Globus pallidus (tissue), 1 donor: ENCODE results near the gene RNU1-1.
A peak's percentile ranks its signal among the peaks of the same experiment; 100 is the strongest.
"Not testable (repeated sequence)": the region's sequence is repeated elsewhere in the genome, so short reads cannot be mapped to it uniquely, and the experiment has no call there.

Source experiments
- DNase-seq: peaks from one replicate; pipeline ENCODE4 v3.0.0-alpha.2; 2015; ENCODE audit warnings: low spot score

RNU1-1 gene

DNA sequence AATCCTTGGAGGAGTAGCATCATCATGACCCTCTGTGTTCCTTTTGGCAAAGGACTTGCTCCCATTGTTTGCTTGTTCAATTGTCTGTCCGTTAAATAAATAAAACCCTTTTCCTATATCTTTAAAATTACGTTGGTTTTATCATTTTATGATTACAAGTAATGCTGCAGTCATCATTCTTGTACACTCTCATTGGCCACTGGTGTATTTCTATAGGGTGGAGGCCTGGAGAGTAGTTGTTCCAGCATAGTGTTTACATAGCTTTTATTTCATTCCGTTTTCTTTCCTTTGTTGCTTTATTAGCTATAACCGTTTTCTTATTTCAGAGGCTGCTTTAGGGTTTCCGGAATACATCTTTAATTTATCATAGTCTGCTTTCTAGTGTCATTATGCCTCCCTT is 7.6 kb upstream of the RNU1-1 start:
- DNase-seq = not testable (repeated sequence)

DNA sequence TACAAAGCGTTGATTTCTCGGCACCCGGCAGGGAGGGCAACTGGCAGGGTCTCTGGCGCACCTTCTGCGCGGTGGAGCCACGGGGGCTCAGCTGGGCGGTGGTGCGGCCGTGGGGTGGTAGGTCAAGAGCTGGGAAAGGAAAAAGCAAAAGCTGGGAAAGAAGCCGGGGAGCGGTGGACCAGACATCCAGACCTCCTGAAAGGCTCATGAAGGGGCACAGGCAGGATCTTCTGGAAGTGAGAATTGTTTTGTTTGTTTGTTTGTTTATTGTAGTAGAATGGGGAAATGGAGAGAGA is 7.2 kb upstream of the RNU1-1 start:
- no peak for DNase-seq

DNA sequence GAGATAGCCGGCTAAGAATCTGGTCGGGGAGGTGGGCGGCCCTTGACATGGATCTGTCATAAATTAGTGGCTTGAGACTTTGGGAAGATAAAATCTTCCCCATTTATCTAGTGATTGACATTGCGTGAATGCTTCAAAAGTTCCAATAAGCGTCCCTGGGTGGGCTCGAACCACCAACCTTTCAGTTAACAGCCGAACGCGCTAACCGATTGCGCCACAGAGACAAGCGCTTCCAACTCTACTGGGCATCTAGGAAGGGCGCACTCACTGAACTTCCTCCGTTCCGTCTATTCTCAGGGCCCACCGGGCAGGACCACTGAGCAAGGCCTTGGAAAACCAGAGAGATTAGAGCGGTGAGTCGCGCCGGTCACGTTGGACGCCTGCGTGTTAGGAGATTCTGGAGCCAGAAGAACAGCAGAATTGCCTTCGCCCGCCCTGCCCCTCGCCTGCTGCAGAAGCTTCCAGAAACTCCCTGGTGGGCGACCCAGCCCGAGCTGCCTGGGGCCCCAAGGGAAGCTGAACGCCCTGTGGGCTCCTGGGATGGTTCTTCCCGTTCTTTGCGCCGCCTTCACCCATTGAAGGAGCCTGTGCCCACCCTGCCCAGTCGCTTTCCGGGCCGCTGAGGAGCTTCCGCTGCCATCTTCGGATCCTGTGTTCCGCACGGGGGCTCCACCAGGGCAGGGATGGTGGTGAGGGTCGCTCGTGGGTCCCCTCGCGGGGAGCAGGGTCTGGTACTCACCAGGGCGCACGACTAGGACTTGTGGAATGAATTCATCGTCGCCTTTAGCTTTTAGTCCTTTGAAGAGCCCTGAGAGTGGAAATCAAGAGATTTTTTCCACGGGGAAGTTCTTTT is 6.6 kb upstream of the RNU1-1 start:
- not testable (repeated sequence) for DNase-seq

DNA sequence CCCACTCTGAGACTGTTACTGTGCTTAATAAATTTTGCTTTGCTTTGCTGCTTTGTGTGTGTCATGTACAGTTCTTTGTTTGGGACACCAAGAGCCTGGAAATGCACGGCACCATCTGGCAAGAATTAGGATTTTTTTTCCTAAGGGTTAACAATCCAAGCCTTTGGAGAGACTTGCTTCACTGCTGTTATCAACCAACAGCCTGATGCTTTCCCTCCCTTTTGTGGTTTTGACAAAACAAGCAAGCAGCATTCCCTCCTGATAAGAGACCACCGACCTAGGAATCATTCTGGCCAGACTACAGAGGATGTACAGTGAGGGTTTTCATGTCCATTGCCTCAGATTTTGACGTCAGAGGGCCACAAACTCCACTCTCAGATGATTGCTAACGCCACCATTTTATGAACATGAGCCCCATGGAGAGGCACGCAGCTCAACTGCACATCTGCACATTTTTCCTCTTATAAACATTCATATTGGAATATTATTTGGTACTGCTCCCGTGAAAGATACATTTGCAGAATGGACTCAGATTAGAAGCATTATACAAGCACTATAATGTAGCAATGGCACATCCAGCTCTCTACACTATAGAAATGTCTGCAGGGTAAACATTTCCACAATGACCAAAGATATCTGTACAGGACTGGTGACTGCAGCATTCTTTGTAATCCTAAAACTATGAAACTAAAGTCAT is 5.3 kb upstream of the RNU1-1 start:
- not testable (repeated sequence) for DNase-seq

DNA sequence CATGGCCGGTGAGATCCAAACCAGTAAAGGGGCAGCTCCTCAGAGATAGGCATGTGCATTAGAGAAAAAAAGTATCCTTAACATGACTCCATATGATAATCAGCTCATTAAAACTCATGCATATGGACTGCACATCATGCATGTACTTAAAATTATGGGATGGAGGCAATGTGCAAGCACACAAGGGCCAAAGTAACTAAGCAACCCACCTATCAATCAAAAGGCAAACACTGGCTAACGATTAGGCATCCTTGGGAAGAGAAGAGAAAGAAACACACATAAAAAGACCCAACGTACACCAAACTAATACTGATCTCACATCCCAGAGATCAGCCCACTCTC is 4.8 kb upstream of the RNU1-1 start:
- not testable (repeated sequence) for DNase-seq

DNA sequence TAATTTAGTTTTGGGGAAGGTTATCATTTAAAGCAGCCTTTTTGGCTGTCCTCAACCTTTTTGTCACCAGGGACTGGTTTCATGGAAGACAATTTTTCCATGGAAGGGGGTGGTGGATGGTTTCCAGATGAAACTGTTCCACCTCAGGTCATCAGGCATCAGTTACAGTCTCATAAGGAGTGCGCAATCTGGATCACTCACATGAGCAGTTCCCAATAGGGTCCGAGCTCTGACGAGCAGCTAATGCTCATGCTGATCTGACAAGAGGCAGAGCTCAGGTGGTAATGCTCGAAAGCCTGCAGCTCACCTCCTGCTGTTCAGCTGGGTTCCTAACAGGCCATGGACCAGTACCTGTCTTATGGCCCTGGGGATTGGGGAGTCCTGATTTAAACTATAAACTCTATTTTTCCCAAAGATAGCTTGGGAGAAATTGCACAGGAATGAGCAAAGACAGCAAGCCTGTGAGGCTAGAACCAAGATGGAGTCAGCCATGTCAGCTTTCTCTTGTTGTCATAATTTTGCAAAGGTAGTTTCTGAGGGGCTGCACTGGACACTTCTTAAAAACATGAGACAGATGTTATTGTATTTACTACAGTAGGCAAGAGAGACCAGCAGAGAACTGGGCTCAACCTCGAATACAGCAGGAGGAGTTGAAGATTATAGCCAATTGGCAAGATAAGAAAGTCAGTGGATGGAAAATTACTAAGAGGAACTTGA is 2.8 kb upstream of the RNU1-1 start:
- DNase-seq = not testable (repeated sequence)

DNA sequence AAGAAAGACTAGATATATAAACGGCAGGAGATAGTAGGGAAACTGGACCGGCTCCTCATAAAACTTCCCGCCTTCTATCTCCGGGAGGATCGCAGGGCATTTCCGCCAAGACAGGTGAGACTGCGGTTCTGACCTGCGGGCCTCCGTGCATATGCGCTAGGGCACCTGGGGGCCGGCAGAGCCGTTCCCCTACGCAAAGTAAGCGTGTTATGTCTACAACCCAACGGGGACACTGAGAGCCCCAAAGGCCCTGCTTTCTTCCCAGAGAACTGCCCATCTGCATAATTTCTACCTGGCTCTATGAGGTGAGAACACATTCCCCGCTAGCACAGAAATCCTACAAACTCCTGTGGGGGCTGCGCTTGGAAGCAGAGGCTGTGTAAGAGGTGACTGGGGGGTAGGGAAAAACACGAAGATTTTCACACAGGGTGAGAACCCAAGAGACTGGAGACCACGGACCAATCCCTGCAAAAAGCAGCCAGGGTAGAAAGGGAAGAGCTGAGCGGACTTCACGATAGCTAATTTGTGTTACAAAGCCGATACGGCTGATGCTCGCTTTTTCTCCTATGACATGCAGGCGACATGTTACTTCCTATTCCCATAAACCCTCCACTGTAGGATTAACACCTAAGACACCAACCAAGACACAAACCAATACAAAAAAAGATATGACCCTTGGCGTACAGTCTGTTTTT is 526 bp downstream of the RNU1-1 start:
- peak; percentile 71 for DNase-seq

DNA sequence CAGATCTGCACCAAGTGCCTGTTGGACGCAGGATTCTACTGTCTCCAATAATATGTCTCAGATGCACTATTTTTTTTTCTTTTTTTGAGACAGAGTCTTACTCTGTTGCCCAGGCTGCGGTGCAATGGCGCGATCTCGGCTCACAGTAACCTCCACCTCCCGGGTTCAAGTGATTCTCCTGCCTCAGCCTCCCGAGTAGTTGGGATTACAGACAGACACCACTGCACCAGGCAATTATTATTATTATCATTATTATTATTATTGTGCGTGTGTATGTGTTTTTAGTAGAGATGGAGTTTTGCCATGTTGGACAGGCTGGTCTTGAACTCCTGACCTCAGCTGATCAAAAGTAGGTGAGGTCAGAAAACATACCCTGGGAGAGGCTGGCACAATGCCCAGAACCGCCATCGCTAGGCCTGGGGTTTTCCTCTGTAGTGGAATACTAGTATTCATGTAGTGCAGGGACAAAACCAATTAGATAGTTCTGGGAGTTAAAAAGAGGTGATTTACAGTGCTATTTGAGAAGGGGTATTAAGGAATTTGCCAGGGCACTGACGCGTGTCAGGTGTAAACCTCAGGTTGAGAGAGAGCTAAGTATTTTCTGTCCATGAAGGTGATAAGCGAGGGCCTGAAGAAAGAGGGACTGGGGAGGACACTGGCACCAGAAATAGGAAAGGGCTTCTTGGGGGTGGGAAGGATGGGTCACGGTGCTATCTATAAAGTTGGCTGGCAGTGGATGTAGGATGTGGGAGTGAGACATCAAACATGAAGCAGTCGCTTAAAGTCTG is 1.3 kb downstream of the RNU1-1 start:
- DNase-seq = not testable (repeated sequence)

DNA sequence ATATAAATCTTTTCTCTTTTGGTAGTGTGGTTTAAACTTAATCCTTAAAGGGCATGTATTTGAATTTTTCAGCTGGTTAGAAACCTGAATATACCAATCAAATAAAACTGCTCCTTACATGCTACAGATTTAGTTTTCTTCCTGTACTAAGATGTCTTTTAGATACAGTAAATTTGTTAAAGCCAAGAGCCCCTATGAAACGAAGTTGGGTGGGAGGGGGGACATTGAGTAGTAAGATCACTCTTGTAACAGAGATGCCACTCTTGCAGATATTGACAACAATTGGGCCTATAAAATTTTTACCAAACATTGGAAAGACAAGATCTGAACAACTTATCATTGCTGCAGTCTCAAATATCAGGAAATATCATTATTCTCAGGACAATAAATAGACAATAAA is 2.2 kb downstream of the RNU1-1 start:
- DNase-seq = not testable (repeated sequence)

DNA sequence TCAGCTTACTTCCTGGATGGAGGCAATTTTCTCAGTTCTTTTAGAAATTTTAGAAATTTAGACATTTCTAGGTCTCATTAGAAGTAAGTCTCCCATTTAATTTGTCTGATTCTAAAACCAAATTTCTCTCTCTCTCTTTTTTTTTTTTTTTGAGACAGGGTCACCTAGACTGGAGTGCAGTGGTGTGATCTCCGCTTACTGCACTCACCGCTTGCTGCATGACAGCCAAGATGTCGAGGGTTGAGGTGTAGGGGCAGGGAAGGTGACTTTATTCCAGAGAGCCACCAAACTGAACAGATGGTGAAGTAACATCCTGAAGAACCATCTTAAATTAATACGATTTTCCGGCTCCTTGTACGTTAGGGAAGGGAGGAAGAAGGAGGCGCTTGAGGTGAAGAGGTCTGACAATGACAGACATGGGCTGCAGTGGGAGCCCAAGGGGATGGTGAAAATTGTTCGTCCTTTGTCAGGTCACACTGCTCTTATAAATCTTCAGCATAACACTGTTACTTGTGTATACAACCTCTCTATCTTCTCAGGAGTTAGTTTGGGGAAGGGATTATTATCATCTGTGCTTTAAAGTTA is 5.1 kb downstream of the RNU1-1 start:
- not testable (repeated sequence) for DNase-seq

DNA sequence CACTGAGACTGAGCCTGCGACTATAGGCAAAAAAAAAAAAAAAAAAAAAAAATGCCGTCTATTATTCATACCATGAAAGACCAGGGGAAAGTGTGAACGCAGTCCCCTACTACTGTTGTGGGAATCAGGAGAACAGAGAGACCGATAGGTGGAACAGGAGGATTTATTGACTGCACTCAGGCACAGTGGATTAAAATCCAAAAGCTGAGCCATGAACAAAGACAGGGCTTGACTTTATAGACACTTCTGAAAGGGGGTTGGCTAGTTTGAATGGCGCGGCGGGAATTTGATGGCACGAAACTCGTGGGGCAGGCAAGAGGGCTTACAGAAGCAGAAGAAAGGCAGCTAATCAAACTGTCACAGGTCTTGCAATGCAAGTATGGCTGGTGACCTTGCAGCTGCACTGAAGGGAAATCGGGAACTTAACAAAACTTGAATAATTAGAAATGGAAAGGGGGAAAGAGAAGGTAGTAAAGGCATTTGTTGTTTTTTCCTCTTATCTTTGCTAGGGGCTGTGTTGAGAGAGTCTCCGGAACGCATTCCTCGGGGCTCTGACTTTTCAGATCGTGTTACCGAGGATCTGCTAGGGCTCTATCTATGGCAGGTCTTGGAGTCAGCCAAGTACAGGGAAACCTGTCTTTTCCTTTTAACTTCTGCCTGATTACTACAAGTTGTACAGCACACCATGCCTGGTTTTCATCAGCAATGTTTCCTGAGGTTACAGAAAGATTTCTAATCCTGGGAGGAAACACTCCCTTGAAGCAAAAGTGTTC is 7.5 kb downstream of the RNU1-1 start:
- DNase-seq = not testable (repeated sequence)

DNA sequence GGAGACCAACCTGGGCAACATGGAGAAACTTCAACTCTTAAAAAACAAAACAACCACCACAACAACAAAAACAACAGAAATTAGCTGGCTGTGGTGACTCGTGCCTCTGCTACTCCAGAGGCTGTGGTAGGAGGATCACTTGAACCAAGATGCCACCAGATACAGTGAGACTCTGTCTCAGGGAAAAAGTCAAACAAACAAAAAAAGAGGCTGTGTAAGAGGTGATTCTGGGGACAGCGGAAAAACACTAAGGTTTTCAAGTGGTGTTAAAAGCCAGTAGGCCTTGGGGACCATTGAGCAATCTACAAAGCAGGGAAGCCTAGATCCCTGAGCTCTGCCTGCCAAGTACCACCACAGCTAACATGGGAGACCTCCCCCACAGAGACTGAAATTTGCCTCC is 8.2 kb downstream of the RNU1-1 start:
- DNase-seq = not testable (repeated sequence)

DNA sequence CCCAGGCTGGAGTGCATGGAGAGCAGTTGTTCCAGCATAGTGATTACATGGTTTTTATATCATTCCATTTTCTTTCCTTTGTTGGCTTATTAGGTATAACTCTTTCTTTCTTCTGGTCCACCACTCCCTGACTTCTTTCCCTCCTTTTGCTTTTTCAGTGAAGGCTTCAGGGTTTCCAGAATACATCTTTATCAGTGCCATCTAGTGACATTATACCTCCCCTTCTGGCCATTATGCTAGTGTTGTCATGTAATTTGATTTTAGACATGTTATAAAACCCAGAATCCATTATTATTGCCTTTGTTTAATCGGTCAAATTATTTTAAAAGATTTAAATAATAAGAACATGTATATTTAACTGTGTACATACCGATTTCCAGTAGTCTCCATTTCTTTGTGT is 10.6 kb downstream of the RNU1-1 start:
- no peak for DNase-seq

DNA sequence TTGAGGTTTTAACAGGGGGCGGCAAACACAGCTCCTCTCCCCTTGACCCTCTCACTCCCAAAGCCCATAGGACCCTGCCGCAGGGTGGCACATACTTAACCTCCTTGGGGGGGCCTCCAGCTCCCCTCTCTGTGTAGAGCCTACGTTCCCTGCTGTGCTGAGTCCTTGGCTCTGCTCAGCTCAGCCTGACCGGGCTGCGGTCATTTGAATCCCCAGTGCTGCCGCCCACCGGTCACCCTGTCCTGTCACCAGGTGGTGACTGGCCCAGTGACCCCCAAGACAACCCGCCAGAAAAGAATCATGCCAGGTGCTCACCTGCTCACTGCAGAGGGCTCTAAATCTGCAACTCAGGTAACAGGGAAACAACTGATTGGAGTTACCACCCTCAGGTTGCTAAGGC is 12.6 kb downstream of the RNU1-1 start:
- not testable (repeated sequence) for DNase-seq

DNA sequence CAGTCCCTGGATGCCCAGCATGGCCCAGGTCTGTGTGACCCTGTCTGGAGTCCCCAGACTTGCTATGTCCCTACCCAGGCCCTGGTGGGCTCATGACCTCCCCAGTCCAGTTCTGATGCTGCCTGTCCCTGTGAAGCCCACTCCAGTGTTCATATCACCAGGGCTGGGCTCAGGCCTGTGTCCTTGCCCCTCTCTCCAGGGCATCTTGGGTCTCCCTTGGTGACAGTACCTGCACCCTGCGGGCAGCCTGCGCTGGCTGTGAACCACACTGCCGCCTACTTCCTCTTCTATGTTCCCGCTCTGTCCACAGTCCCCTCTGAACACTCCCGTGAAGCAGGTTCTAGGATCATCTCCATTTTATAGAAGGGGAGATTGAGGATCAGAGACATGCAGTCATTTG is 13.1 kb downstream of the RNU1-1 start:
- not testable (repeated sequence) for DNase-seq

DNA sequence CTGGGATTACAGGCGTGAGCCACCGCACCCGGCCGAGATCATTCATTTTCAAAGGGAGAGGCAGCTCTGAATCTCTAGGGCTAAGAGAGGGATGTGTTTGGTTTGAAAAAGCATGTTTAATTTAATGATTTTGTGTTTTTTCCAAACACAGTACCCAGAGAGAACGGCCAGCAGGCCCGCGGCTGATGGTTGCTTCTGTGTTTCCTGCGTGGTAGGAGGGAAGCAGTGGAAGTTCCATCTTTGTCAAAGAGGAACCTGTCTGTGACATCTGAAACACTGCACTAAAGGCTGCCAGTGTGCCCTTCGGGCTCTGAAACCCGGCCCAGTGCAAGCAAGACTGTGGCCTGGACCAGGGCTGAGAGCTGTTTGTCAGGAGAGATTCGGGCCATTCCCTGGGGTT is 13.6 kb downstream of the RNU1-1 start:
- not testable (repeated sequence) for DNase-seq

DNA sequence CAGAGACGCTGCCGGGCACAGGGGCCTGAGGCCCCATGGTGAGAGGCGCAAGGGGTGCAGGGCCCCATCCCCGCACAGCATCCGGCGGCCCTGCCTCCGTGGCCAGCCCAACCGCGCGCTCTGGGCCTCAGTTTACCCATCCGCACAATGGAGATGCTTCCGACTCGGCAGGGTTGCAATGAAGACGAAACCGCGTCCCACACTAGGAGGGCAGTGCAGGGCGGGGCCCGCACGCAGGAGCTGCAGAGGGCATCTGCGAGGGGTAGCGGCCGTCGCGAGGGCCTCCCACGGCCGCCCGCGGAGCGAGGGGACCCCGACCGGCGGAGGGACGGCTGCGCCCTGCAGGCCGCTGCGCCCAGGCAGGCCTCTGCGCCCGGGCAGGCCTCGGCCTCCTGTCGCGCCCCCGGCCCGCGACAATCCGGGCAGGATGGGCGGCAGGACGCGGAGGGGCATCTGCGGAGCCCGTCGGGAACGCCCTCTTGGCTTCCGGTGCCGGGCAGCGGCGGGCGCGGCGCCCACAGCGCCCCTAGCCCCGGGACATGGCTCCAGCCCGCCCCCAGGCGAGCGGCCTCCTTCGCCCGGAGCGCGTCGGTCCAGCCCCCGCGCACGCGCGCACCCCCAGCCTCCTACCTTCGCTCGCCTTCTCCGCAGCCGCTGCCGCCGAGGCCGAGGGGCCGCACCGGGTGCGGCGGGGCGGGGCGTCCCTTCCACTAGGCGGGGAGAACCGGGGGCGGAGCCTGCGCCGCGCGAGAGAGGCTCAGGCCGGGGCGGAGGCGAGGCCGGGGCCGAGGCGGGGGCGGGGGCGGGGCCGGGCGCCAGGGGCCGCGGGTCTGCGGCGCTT is 15.3 kb downstream of the RNU1-1 start:
- DNase-seq = peak; percentile 82

DNA sequence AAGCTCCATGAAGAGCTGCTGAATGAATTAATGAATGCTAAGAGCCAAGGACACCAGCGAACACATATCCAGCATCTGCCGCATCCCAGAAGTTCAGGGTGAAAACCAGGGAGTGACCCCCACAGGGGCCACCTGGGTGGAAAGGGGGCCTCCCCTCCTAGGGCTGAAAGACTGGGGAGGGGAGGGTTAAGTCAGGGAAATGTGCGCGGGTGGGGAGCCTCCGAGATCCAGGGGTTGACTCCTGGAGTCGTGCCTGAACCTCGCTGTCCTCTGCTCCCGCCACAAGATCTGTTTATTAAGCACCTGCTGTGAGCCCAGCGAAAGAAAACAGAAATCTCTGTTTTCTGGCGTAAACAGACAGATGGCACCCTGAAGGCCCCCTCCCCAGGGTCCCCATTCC is 16.0 kb downstream of the RNU1-1 start:
- DNase-seq = not testable (repeated sequence)

DNA sequence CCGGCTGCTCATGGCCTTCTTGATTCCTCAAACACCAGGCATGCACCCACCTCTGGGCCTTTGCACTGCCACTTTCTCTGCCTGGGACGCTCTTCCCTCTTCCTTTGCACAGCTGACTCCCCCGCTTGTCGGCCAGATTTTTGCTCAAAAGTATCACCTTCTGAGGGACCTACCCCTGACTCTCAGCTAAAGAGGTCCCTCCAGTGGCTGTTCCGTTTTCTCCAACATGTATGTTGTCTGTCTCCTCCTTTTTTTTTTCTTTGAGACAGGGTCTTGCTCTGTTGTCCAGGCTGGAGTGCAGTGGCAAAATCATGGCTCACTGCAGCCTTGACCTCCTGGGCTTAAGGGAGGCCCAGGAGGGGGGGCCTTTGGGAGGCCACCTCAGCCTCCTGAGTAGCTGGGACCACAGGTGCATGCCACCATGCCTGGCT is 16.6 kb downstream of the RNU1-1 start:
- not testable (repeated sequence) for DNase-seq
